HG03521 (cell line): ENCODE results near the gene PCMTD2.

Experiments used
- ATAC-seq: cut with Tn5 transposase; IDR thresholded peaks from one replicate; pipeline ENCODE4 v1.9.1; 2021; ENCODE audit warnings: mild to moderate bottlenecking, moderate library complexity; ENCODE audit not compliant: unreplicated experiment

The PCMTD2 gene

GRCh38 chr20:64238115-64238825 is 17.3 kb upstream of the PCMTD2 start:
- ATAC-seq = no peak

- ATAC-seq = no peak
Observed at GRCh38 chr20:64238851-64239387, 16.6 kb upstream of the PCMTD2 start.

- ATAC-seq = no peak
Observed at GRCh38 chr20:64239449-64240242, 15.9 kb upstream of the PCMTD2 start.

- no peak for ATAC-seq
Observed at GRCh38 chr20:64240243-64241015, 15.1 kb upstream of the PCMTD2 start.

- ATAC-seq = no peak
Observed at GRCh38 chr20:64241061-64241460, 14.5 kb upstream of the PCMTD2 start.

- ATAC-seq = no peak
Observed at GRCh38 chr20:64242003-64242796, 13.3 kb upstream of the PCMTD2 start.

- ATAC-seq = no peak
Observed at GRCh38 chr20:64242797-64243475, 12.6 kb upstream of the PCMTD2 start.

- no peak for ATAC-seq
Observed at GRCh38 chr20:64244281-64244805, 11.2 kb upstream of the PCMTD2 start.

GRCh38 chr20:64244870-64245603 is 10.5 kb upstream of the PCMTD2 start:
- ATAC-seq = no peak

- ATAC-seq = no peak
Observed at GRCh38 chr20:64245746-64246595, 9.6 kb upstream of the PCMTD2 start.

GRCh38 chr20:64246616-64247306 is 8.8 kb upstream of the PCMTD2 start:
- ATAC-seq = no peak

- ATAC-seq = no peak
Observed at GRCh38 chr20:64247307-64247618, 8.3 kb upstream of the PCMTD2 start.

- no peak for ATAC-seq
Observed at GRCh38 chr20:64247970-64248841, 7.3 kb upstream of the PCMTD2 start.

- ATAC-seq = no peak
Observed at GRCh38 chr20:64250027-64250426, 5.5 kb upstream of the PCMTD2 start.

GRCh38 chr20:64253000-64253383 is 2.6 kb upstream of the PCMTD2 start:
- no peak for ATAC-seq

- ATAC-seq = no peak
Observed at GRCh38 chr20:64253443-64253842, 2.1 kb upstream of the PCMTD2 start.

GRCh38 chr20:64254156-64254555 is 1.4 kb upstream of the PCMTD2 start:
- ATAC-seq = no peak
